SK-N-SH (cell line): ENCODE measurements around the gene TIMP2.

Experiments
- CTCF ChIP-seq: fragments of 200-600 bp; sonication (generic); IDR thresholded peaks from 2 replicates; pipeline ENCODE4 v1.6.1; 2017; ENCODE audit warnings: antibody characterized with exemption, mild to moderate bottlenecking, moderate library complexity
- EP300 ChIP-seq, 2 experiments: IDR thresholded peaks; 2 replicates each; pipeline versions ENCODE4 v1.4.0 to v1.6.1; 2012; ENCODE audit warnings: borderline replicate concordance in 1 of 2, low read depth in 1 of 2, low read length in 1 of 2
- JUND ChIP-seq: IDR thresholded peaks from 2 replicates; pipeline ENCODE4 v1.4.0; 2012
- REST ChIP-seq: IDR thresholded peaks from 2 replicates; pipeline ENCODE4 v1.6.1; 2012; ENCODE audit warnings: mild to moderate bottlenecking, low read depth, low read length, moderate library complexity
- SMC3 ChIP-seq: IDR thresholded peaks from 2 replicates; pipeline ENCODE4 v1.6.1; 2012; ENCODE audit warnings: low read depth, low read length, improper control_type of control experiment
- TCF12 ChIP-seq: IDR thresholded peaks from 2 replicates; pipeline ENCODE4 v1.4.0; 2012

- no peak for TF ChIP-seq EP300 (IDR thresholded peaks at IDR 0.05; ENCODE audit: borderline replicate concordance in 1 of 2, low read depth in 1 of 2, low read length in 1 of 2)
- no peak for TF ChIP-seq REST
- no peak for TF ChIP-seq TCF12
- TF ChIP-seq SMC3, result no peak
- TF ChIP-seq CTCF, result no peak
- no peak for TF ChIP-seq JUND
These were observed 52.7 kb downstream of the TIMP2 start for GRCh38 chr17:78872486-78872885.
